ENCODE results near the gene TPCN2.

Gene TPCN2

GRCh38 chr11:69086152-69087132 lies 37.7 kb downstream of the TPCN2 start:
- no peak for TF ChIP-seq CTCF (IDR thresholded peaks at IDR 0.05; ENCODE audit: extremely low read depth, insufficient read depth, missing control alignments)
- no peak for DNase-seq (ENCODE audit: low spot score)
- in situ Hi-C loops (cut with MboI; ENCODE audit: low pct_unique_long_range_greater_than_20kb, low sequenced_read_pairs, unreplicated experiment), result no loop called here

GRCh38 chr11:69087133-69087524 lies 38.4 kb downstream of the TPCN2 start:
- DNase-seq (ENCODE audit: low spot score), result no peak
- no peak for TF ChIP-seq CTCF (IDR thresholded peaks at IDR 0.05; ENCODE audit: extremely low read depth, insufficient read depth, missing control alignments)
- in situ Hi-C loops (cut with MboI; ENCODE audit: low pct_unique_long_range_greater_than_20kb, low sequenced_read_pairs, unreplicated experiment), result no loop called here

- in situ Hi-C loops (cut with MboI; ENCODE audit: low pct_unique_long_range_greater_than_20kb, low sequenced_read_pairs, unreplicated experiment), result no loop called here
- DNase-seq (ENCODE audit: low spot score), result no peak
- no peak for TF ChIP-seq CTCF (IDR thresholded peaks at IDR 0.05; ENCODE audit: extremely low read depth, insufficient read depth, missing control alignments)
Observed at GRCh38 chr11:69087811-69088210, 39.1 kb downstream of the TPCN2 start.

GRCh38 chr11:69088676-69089146 lies 40.0 kb downstream of the TPCN2 start:
- peak; percentile 84 for TF ChIP-seq CTCF (IDR thresholded peaks at IDR 0.05; ENCODE audit: extremely low read depth, insufficient read depth, missing control alignments)
- peak; percentile 97 for DNase-seq (ENCODE audit: low spot score)
- in situ Hi-C loops (cut with MboI; ENCODE audit: low pct_unique_long_range_greater_than_20kb, low sequenced_read_pairs, unreplicated experiment), result no loop called here

- TF ChIP-seq CTCF (IDR thresholded peaks at IDR 0.05; ENCODE audit: extremely low read depth, insufficient read depth, missing control alignments), result no peak
- in situ Hi-C loops (cut with MboI; ENCODE audit: low pct_unique_long_range_greater_than_20kb, low sequenced_read_pairs, unreplicated experiment), result no loop called here
- DNase-seq (ENCODE audit: low spot score), result no peak
Observed at GRCh38 chr11:69089258-69089657, 40.5 kb downstream of the TPCN2 start.

GRCh38 chr11:69091638-69092165 lies 43.0 kb downstream of the TPCN2 start:
- no peak for DNase-seq (ENCODE audit: low spot score)
- in situ Hi-C loops (cut with MboI; ENCODE audit: low pct_unique_long_range_greater_than_20kb, low sequenced_read_pairs, unreplicated experiment), result loop anchor here (10.0 kb wide), 1 partner anchor 543 kb away; no protein-coding TSS in a partner anchor
- no peak for TF ChIP-seq CTCF (IDR thresholded peaks at IDR 0.05; ENCODE audit: extremely low read depth, insufficient read depth, missing control alignments)

Measured in GM13977 (cell line).